ENCODE results near the gene LHFPL3.

- TF ChIP-seq, protein P1, sequence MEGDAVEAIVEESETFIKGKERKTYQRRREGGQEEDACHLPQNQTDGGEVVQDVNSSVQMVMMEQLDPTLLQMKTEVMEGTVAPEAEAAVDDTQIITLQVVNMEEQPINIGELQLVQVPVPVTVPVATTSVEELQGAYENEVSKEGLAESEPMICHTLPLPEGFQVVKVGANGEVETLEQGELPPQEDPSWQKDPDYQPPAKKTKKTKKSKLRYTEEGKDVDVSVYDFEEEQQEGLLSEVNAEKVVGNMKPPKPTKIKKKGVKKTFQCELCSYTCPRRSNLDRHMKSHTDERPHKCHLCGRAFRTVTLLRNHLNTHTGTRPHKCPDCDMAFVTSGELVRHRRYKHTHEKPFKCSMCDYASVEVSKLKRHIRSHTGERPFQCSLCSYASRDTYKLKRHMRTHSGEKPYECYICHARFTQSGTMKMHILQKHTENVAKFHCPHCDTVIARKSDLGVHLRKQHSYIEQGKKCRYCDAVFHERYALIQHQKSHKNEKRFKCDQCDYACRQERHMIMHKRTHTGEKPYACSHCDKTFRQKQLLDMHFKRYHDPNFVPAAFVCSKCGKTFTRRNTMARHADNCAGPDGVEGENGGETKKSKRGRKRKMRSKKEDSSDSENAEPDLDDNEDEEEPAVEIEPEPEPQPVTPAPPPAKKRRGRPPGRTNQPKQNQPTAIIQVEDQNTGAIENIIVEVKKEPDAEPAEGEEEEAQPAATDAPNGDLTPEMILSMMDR (IDR thresholded peaks at IDR 0.05; ENCODE audit: borderline replicate concordance, extremely low read depth, low read length, poor library complexity, severe bottlenecking), result no peak
- no peak for TF ChIP-seq EZH2 (IDR thresholded peaks at IDR 0.05; ENCODE audit: borderline replicate concordance, low read depth, low read length, severe bottlenecking)
Observed at GRCh38 chr7:104487642-104488041, 159.2 kb downstream of the LHFPL3 start.
